ENCODE data around the gene KCNJ9.

KCNJ9 gene

DNA sequence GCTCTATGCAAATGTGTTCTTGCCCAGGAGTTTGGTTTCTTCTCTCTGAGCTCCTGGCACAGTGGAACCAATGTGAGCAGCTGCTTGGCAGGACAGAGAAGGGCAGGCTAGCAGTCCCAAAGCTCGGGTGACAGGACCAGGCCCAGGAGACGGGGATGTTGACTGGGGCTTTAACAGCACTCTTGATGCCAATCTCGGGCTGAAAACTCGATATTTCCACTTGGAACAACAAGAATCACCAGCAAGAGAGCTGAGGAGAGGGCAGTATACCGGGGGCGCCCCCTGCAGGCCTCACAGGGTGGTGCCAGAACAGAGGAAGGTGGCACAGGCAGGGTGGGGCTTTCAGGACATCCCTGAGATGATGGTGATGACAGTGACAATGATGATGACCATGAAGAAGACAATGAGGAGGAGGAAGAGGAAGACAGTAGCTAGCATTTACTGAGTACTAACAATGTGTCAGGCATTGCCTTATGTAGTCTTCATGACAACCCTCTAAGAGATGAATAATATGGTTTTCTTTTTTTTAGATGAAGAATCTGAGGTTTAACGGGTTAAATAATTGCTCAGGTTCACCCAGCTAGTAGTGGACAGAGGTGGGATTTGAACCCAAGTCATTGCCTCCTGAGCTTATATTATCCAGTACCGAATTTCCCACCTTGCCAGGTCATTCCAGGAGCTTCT lies 2.7 kb upstream of the KCNJ9 start:
- H2AFZ ChIP-seq (ENCODE audit: low read depth, low read length), result peak overlapping the region; percentile 58; the same call in 1 of the 2 replicates

DNA sequence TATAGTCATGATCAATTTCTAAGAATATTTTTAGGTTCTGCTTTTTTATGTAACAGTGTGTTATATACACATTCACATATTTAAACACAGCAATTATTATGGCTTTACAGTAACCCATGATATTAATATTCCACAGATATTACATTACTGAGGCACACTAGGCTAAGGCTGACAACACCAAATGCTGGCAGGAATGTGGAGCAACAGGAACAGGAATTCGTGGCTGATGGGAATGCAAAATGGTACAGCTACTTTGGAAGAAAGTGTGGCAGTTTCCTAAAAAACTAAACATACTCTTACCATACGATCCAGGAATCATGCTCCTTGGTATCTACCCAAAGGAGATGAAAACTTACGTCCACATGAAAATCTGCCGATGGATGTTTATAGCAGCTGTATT lies 1.9 kb upstream of the KCNJ9 start:
- Histone ChIP-seq H3K27ac (ENCODE audit: low read length) (no peak overlapping the region), H3K4me3 (ENCODE audit: low read depth in 1 of 2, low read length in 2 of 2) (no peak overlapping the region), H3K36me3 (ENCODE audit: insufficient read depth, low read length) (peaks cover 3% of the 10 kb centered on the region; the same call in 1 of the 2 replicates), H4K20me1 (ENCODE audit: insufficient read depth, low read length) (no peaks in the 10 kb centered on the region), H3K9ac (ENCODE audit: low read depth, low read length) (no peak overlapping the region), H3K4me2 (ENCODE audit: insufficient read depth, low read length) (no peak overlapping the region), H3K9me3 (ENCODE audit: insufficient read depth, low read length, severe bottlenecking) (no peaks in the 10 kb centered on the region), H3K27me3 (ENCODE audit: insufficient read depth, low read length, poor library complexity) (peaks cover 21% of the 10 kb centered on the region), H3K4me1 (ENCODE audit: insufficient read depth, low read length) (no peaks in the 10 kb centered on the region), H2AFZ (ENCODE audit: low read depth, low read length) (no peak overlapping the region), H3K79me2 (ENCODE audit: insufficient read depth, low read length) (no peaks in the 10 kb centered on the region)
- ATAC-seq (ENCODE audit: insufficient read depth, low read depth), result no peak
- DNase-seq, result no peak
- TF ChIP-seq EZH2 (IDR thresholded peaks at IDR 0.05; ENCODE audit: borderline replicate concordance, low read depth, low read length, severe bottlenecking), result no peak
- TF ChIP-seq, protein P1, sequence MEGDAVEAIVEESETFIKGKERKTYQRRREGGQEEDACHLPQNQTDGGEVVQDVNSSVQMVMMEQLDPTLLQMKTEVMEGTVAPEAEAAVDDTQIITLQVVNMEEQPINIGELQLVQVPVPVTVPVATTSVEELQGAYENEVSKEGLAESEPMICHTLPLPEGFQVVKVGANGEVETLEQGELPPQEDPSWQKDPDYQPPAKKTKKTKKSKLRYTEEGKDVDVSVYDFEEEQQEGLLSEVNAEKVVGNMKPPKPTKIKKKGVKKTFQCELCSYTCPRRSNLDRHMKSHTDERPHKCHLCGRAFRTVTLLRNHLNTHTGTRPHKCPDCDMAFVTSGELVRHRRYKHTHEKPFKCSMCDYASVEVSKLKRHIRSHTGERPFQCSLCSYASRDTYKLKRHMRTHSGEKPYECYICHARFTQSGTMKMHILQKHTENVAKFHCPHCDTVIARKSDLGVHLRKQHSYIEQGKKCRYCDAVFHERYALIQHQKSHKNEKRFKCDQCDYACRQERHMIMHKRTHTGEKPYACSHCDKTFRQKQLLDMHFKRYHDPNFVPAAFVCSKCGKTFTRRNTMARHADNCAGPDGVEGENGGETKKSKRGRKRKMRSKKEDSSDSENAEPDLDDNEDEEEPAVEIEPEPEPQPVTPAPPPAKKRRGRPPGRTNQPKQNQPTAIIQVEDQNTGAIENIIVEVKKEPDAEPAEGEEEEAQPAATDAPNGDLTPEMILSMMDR (IDR thresholded peaks at IDR 0.05; ENCODE audit: borderline replicate concordance, extremely low read depth, low read length, poor library complexity, severe bottlenecking), result no peak

More for the DNA sequence above, 2.7 kb upstream of the KCNJ9 start:
- no peaks in the 10 kb centered on the region for H3K4me1 ChIP-seq (ENCODE audit: insufficient read depth, low read length)
- H3K4me2 ChIP-seq (ENCODE audit: insufficient read depth, low read length), result no peak overlapping the region
- H3K79me2 ChIP-seq (ENCODE audit: insufficient read depth, low read length), result no peaks in the 10 kb centered on the region
- no peaks in the 10 kb centered on the region for H4K20me1 ChIP-seq (ENCODE audit: insufficient read depth, low read length)
- peak; percentile 93 for ATAC-seq (ENCODE audit: insufficient read depth, low read depth)
- H3K27me3 ChIP-seq (ENCODE audit: insufficient read depth, low read length, poor library complexity), result peaks cover 21% of the 10 kb centered on the region
- peak; percentile 67 for DNase-seq
- TF ChIP-seq, protein P1 (IDR thresholded peaks at IDR 0.05; ENCODE audit: borderline replicate concordance, extremely low read depth, low read length, poor library complexity, severe bottlenecking), result peak; percentile 90
- TF ChIP-seq EZH2 (IDR thresholded peaks at IDR 0.05; ENCODE audit: borderline replicate concordance, low read depth, low read length, severe bottlenecking), result no peak
- H3K9ac ChIP-seq (ENCODE audit: low read depth, low read length), result no peak overlapping the region
- no peaks in the 10 kb centered on the region for H3K9me3 ChIP-seq (ENCODE audit: insufficient read depth, low read length, severe bottlenecking)
- no peak overlapping the region for H3K4me3 ChIP-seq (ENCODE audit: low read depth in 1 of 2, low read length in 2 of 2)
- H3K36me3 ChIP-seq (ENCODE audit: insufficient read depth, low read length), result no peaks in the 10 kb centered on the region
- no peak overlapping the region for H3K27ac ChIP-seq (ENCODE audit: low read length)

- Histone ChIP-seq H3K4me2 (ENCODE audit: insufficient read depth, low read length) (no peak overlapping the region), H3K4me1 (ENCODE audit: insufficient read depth, low read length) (no peaks in the 10 kb centered on the region), H3K9me3 (ENCODE audit: insufficient read depth, low read length, severe bottlenecking) (no peaks in the 10 kb centered on the region), H3K27ac (ENCODE audit: low read length) (no peak overlapping the region), H4K20me1 (ENCODE audit: insufficient read depth, low read length) (no peaks in the 10 kb centered on the region), H3K79me2 (ENCODE audit: insufficient read depth, low read length) (no peaks in the 10 kb centered on the region), H3K4me3 (ENCODE audit: low read depth in 1 of 2, low read length in 2 of 2) (no peak overlapping the region), H3K9ac (ENCODE audit: low read depth, low read length) (no peak overlapping the region), H2AFZ (ENCODE audit: low read depth, low read length) (no peak overlapping the region), H3K36me3 (ENCODE audit: insufficient read depth, low read length) (peaks cover 3% of the 10 kb centered on the region; the same call in 1 of the 2 replicates), H3K27me3 (ENCODE audit: insufficient read depth, low read length, poor library complexity) (peaks cover 11% of the 10 kb centered on the region)
- TF ChIP-seq, protein P1 (IDR thresholded peaks at IDR 0.05; ENCODE audit: borderline replicate concordance, extremely low read depth, low read length, poor library complexity, severe bottlenecking), result no peak
- TF ChIP-seq EZH2 (IDR thresholded peaks at IDR 0.05; ENCODE audit: borderline replicate concordance, low read depth, low read length, severe bottlenecking), result no peak
- DNase-seq, result no peak
- no peak for ATAC-seq (ENCODE audit: insufficient read depth, low read depth)
Observed at GRCh38 chr1:160080381-160081100, 797 bp upstream of the KCNJ9 start.

All from DND-41 (cell line).